Activated CD4-positive, alpha-beta memory T cell treated with anti-CD3 and anti-CD28 coated beads for 36 hours (primary cell): ENCODE data around the gene TTC28. TPM values are rescaled to one million over a fixed set of nuclear protein-coding genes. Genes with fewer than 3 reads are reported as not detected.

Experiments
- CTCF ChIA-PET: fragments of 350-600 bp; sonication (Branson Sonifier 250); formaldehyde crosslinking; loops from one replicate; lab custom pipeline; 2021; ENCODE audit warnings: antibody characterized with exemption, inconsistent platforms; lab: Charles Lee
- POLR2A ChIA-PET: fragments of 350-600 bp; sonication (Branson Sonifier 250); formaldehyde crosslinking; loops from one replicate; lab custom pipeline; 2021; ENCODE audit warnings: antibody characterized with exemption; lab: Charles Lee
- DNase-seq: peaks from one replicate; pipeline ENCODE4 v3.0.0-alpha.2; 2020
- H3K27ac Mint-ChIP-seq: one replicate; pipeline ENCODE4 v1.8.0; 2021; ENCODE audit warnings: mixed read lengths
- H3K27me3 Mint-ChIP-seq: one replicate; pipeline ENCODE4 v1.8.0; 2021; ENCODE audit warnings: mixed read lengths
- H3K36me3 Mint-ChIP-seq: one replicate; pipeline ENCODE4 v1.8.0; 2021; ENCODE audit warnings: mixed read lengths
- H3K4me1 Mint-ChIP-seq: one replicate; pipeline ENCODE4 v1.8.0; 2021; ENCODE audit warnings: low read depth, mixed read lengths
- H3K4me3 Mint-ChIP-seq: one replicate; pipeline ENCODE4 v1.8.0; 2021; ENCODE audit warnings: mild to moderate bottlenecking, mixed read lengths
- H3K9me3 Mint-ChIP-seq: one replicate; pipeline ENCODE4 v1.8.0; 2021; ENCODE audit warnings: mixed read lengths
- intact Hi-C: fragments of 100-400 bp; cut with micrococcal nuclease; formaldehyde crosslinking; loops from one replicate; pipeline ENCODE4 v1.15.1; 2023
- total RNA-seq, 2 experiments: library from RNA; stranded (reverse); gene quantifications; one replicate each; pipeline ENCODE4 v1.2.3, GENCODE V29; 2021

Gene TTC28
- total RNA-seq, 2 experiments from 2014 or later: 0.59 to 0.80 TPM

- Mint-ChIP-seq H3K4me3 (no peak overlapping the region), H3K36me3 (no peaks in the 10 kb centered on the region), H3K4me1 (no peaks in the 10 kb centered on the region), H3K27me3 (no peaks in the 10 kb centered on the region), H3K9me3 (no peaks in the 10 kb centered on the region), H3K27ac (no peak overlapping the region)
- intact Hi-C loops: no loop called here
- ChIA-PET CTCF (no interaction called here), POLR2A (no interaction called here)
- DNase-seq: no peak
Measured at GRCh38 chr22:27992294-27993165, 687.1 kb downstream of the TTC28 start.

DNA sequence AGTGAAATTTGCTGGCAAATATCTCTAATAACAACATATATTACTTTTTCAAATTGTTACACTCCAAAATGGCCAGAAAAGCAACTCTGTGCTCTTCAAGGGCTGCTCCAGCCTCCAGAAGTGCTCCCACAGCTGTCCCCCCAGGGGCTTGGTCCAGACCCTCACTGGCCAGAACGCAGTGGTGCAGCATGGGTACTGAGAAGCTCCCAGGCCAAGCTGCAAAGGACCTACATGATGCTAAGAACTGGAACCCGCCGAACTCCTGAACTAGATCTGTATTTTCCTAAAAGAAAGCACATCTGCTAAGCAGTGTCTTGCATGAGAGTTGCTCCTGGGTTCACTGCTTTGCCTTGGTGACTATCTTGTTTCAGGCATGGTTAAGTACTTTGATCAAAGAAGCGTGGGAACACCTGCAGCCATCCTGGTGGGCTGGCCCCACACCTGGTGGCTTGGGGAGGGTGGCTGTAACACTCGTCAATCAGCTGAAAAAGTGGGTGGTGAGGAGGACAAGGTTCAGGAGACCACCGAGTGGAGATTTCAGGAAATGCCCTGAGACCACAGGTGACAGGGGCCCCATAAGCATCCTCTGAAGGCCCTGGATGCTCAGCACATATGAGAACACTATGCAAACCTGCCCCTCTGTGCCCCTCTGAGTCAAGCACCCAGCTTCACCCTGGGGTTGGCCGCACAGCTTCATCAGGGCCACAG lies 687.9 kb downstream of the TTC28 start:
- H3K36me3 Mint-ChIP-seq: no peaks in the 10 kb centered on the region
- CTCF ChIA-PET: no interaction called here
- no peaks in the 10 kb centered on the region for H3K4me1 Mint-ChIP-seq
- intact Hi-C loops: no loop called here
- POLR2A ChIA-PET: no interaction called here
- H3K9me3 Mint-ChIP-seq: no peaks in the 10 kb centered on the region
- H3K4me3 Mint-ChIP-seq: no peak overlapping the region
- no peaks in the 10 kb centered on the region for H3K27me3 Mint-ChIP-seq
- H3K27ac Mint-ChIP-seq: no peak overlapping the region
- no peak for DNase-seq

DNA sequence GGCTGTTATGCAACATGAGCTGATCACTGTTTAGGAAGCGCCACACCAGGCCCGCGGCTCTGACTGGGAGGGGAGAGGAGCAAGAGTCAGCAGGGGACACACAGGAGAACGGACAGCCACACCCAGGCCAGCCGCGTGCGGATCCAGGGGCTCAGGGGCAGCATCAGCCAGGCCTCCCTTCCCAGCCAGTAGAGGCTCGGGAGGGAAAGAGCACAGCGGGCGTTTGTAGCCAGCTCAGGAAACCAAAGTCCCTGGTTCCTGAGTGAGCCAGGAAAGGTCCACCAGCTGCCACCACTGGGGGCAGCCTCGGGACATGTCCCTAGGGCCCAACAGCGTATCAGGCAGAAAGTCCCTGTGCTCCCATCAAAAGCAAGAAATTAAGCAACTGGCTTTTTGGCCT lies 688.8 kb downstream of the TTC28 start:
- Mint-ChIP-seq H3K27ac (no peak overlapping the region), H3K9me3 (no peaks in the 10 kb centered on the region), H3K4me3 (no peak overlapping the region), H3K4me1 (no peaks in the 10 kb centered on the region), H3K36me3 (no peaks in the 10 kb centered on the region), H3K27me3 (no peaks in the 10 kb centered on the region)
- POLR2A ChIA-PET: no interaction called here
- CTCF ChIA-PET: interaction anchor here (0.7 kb wide), 1 partner anchor 102 kb away, joined by 3 read pairs; no protein-coding TSS in a partner anchor
- intact Hi-C loops: no loop called here
- no peak for DNase-seq

DNA sequence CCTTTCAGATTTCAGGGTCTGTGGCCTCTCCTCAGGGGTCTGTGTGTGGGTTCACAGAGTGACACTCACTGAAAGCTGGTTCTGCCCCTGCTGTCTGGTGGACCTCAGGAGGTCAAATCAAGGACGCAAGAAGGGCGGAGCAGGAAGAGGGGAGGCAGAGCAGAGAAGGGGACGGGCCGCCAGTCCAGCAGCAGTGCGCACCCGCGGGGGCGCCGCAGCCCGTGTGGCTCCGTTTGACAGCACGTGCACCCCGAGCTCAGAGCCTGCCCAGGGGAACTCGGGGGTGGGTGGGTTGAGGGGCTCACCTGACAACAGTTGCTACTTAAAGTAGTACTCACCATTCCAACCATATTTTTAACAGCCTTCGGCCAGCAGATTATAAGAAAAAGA lies 689.2 kb downstream of the TTC28 start:
- intact Hi-C loops: no loop called here
- Mint-ChIP-seq H3K27me3 (no peaks in the 10 kb centered on the region), H3K27ac (no peak overlapping the region), H3K4me1 (no peaks in the 10 kb centered on the region), H3K36me3 (no peaks in the 10 kb centered on the region), H3K9me3 (no peaks in the 10 kb centered on the region), H3K4me3 (no peak overlapping the region)
- POLR2A ChIA-PET: no interaction called here
- CTCF ChIA-PET: interaction anchor here (0.7 kb wide), 1 partner anchor 102 kb away, joined by 3 read pairs; no protein-coding TSS in a partner anchor
- no peak for DNase-seq

GRCh38 chr22:27989758-27990450 lies 689.7 kb downstream of the TTC28 start:
- intact Hi-C loops: no loop called here
- Mint-ChIP-seq H3K9me3 (no peaks in the 10 kb centered on the region), H3K27ac (no peak overlapping the region), H3K4me3 (no peak overlapping the region), H3K4me1 (no peaks in the 10 kb centered on the region), H3K27me3 (no peaks in the 10 kb centered on the region), H3K36me3 (no peaks in the 10 kb centered on the region)
- ChIA-PET POLR2A (no interaction called here), CTCF (no interaction called here)
- DNase-seq: no peak

GRCh38 chr22:27988704-27989103 lies 690.9 kb downstream of the TTC28 start:
- DNase-seq: no peak

DNA sequence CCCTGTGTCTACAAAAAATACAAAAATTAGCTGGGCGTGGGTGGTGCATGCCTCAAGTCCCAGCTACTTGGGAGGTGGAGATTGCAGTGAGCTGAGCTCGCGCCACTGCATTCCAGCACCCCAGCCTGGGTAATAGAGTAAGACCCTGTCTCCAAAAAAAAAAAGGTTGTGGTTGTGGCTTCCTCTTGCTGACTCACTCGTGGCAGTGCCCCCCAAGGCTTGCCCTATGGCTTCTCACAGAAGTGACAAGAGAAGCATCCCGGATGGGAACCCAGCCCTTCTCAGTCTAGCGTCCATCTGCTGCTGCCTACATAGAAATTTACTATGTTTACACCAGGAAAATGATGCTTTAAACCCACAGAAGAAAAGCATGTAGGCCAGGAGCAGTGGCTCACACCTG lies 692.1 kb downstream of the TTC28 start:
- ChIA-PET CTCF (no interaction called here), POLR2A (no interaction called here)
- H3K4me1 Mint-ChIP-seq: no peaks in the 10 kb centered on the region
- no peaks in the 10 kb centered on the region for H3K9me3 Mint-ChIP-seq
- no peaks in the 10 kb centered on the region for H3K36me3 Mint-ChIP-seq
- no peak for DNase-seq
- H3K27me3 Mint-ChIP-seq: no peaks in the 10 kb centered on the region
- H3K27ac Mint-ChIP-seq: no peak overlapping the region
- H3K4me3 Mint-ChIP-seq: no peak overlapping the region
- intact Hi-C loops: no loop called here

More at GRCh38 chr22:27988704-27989103, 690.9 kb downstream of the TTC28 start:
- H3K36me3 Mint-ChIP-seq: no peaks in the 10 kb centered on the region
- H3K27ac Mint-ChIP-seq: no peak overlapping the region
- no peaks in the 10 kb centered on the region for H3K4me1 Mint-ChIP-seq
- no peak overlapping the region for H3K4me3 Mint-ChIP-seq
- POLR2A ChIA-PET: no interaction called here
- intact Hi-C loops: no loop called here
- CTCF ChIA-PET: no interaction called here
- no peaks in the 10 kb centered on the region for H3K27me3 Mint-ChIP-seq
- no peaks in the 10 kb centered on the region for H3K9me3 Mint-ChIP-seq

GRCh38 chr22:27986937-27987336 lies 692.7 kb downstream of the TTC28 start:
- ChIA-PET POLR2A (no interaction called here), CTCF (no interaction called here)
- Mint-ChIP-seq H3K4me1 (no peaks in the 10 kb centered on the region), H3K9me3 (no peaks in the 10 kb centered on the region), H3K27ac (no peak overlapping the region), H3K4me3 (no peak overlapping the region), H3K27me3 (no peaks in the 10 kb centered on the region), H3K36me3 (no peaks in the 10 kb centered on the region)
- DNase-seq: no peak
- intact Hi-C loops: no loop called here

DNA sequence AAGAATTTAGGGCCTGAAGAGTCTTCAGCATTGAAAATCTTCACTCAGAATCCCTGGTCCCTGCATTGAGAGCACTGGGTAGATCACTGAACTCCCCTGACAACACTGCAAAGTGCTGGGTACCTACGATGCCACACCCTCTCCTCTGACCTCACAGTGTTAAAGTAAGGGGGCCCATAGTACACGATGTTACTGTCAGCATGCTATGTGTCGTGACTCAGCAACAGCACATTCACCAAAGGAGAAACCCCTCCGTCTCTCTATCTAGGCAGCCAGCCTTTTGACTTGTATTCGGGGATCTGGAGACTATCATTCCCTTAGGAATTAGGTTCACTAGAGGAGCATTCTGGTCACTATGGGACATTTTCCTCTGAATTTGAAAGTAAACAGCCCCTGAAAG lies 693.2 kb downstream of the TTC28 start:
- H3K4me1 Mint-ChIP-seq: no peaks in the 10 kb centered on the region
- H3K9me3 Mint-ChIP-seq: no peaks in the 10 kb centered on the region
- intact Hi-C loops: no loop called here
- H3K36me3 Mint-ChIP-seq: no peaks in the 10 kb centered on the region
- no peak for DNase-seq
- no peak overlapping the region for H3K27ac Mint-ChIP-seq
- no peaks in the 10 kb centered on the region for H3K27me3 Mint-ChIP-seq
- POLR2A ChIA-PET: no interaction called here
- CTCF ChIA-PET: no interaction called here
- H3K4me3 Mint-ChIP-seq: no peak overlapping the region

GRCh38 chr22:27985323-27986275 lies 694.0 kb downstream of the TTC28 start:
- POLR2A ChIA-PET: no interaction called here
- intact Hi-C loops: no loop called here
- H3K27ac Mint-ChIP-seq: no peak overlapping the region
- DNase-seq: no peak
- CTCF ChIA-PET: no interaction called here
- no peak overlapping the region for H3K4me3 Mint-ChIP-seq
- no peaks in the 10 kb centered on the region for H3K27me3 Mint-ChIP-seq
- no peaks in the 10 kb centered on the region for H3K9me3 Mint-ChIP-seq
- H3K36me3 Mint-ChIP-seq: no peaks in the 10 kb centered on the region
- no peaks in the 10 kb centered on the region for H3K4me1 Mint-ChIP-seq

GRCh38 chr22:27984723-27985122 lies 694.9 kb downstream of the TTC28 start:
- Mint-ChIP-seq H3K4me1 (no peaks in the 10 kb centered on the region), H3K27me3 (no peaks in the 10 kb centered on the region), H3K9me3 (no peaks in the 10 kb centered on the region), H3K36me3 (no peaks in the 10 kb centered on the region), H3K4me3 (no peak overlapping the region), H3K27ac (no peak overlapping the region)
- intact Hi-C loops: no loop called here
- no peak for DNase-seq
- POLR2A ChIA-PET: no interaction called here
- CTCF ChIA-PET: no interaction called here
